Liver (tissue), 9 donors: Measurements from ENCODE around the gene APOBEC3B. TPM values are rescaled to one million over a fixed set of nuclear protein-coding genes. Genes with fewer than 3 reads are reported as not detected.

Source experiments
- DNase-seq: peaks from one replicate; pipeline ENCODE4 v3.0.0-alpha.2; 2017; ENCODE audit warnings: low spot score
- H3K27ac ChIP-seq, 2 donors: one replicate each; pipeline ENCODE4 v1.7.0; 2013; ENCODE audit warnings: inconsistent platforms in 2 of 2, low read length in 2 of 2, control low read depth in 1 of 2, low read depth in 1 of 2, mild to moderate bottlenecking in 1 of 2
- H3K27me3 ChIP-seq, 4 donors: one replicate each; pipeline versions ENCODE4 v1.6.1 to v1.7.0; 2013; ENCODE audit warnings: low read length in 3 of 4, inconsistent platforms in 1 of 4, mild to moderate bottlenecking in 1 of 4, moderate library complexity in 1 of 4; ENCODE audit not compliant: control insufficient read depth in 4 of 4, insufficient read depth in 4 of 4
- H3K36me3 ChIP-seq, 4 donors: one replicate each; pipeline versions ENCODE4 v1.6.1 to v1.7.0; 2013; ENCODE audit warnings: low read length in 3 of 4, mild to moderate bottlenecking in 3 of 4, low read depth in 1 of 4, moderate library complexity in 1 of 4; ENCODE audit not compliant: control insufficient read depth in 4 of 4, insufficient read depth in 3 of 4
- H3K4me1 ChIP-seq, 4 donors: one replicate each; pipeline versions ENCODE4 v1.6.1 to v1.7.0; 2013; ENCODE audit warnings: low read length in 3 of 4, mild to moderate bottlenecking in 3 of 4, moderate library complexity in 1 of 4; ENCODE audit not compliant: control insufficient read depth in 4 of 4, insufficient read depth in 4 of 4
- H3K4me3 ChIP-seq, 3 donors: one replicate each; pipeline versions ENCODE4 v1.6.1 to v1.7.0; 2013; ENCODE audit warnings: low read length in 3 of 3, control low read depth in 1 of 3, low read depth in 1 of 3, mild to moderate bottlenecking in 1 of 3
- H3K9ac ChIP-seq, 2 donors: one replicate each; pipeline ENCODE4 v1.7.0; 2013; ENCODE audit warnings: low read length in 2 of 2, mild to moderate bottlenecking in 2 of 2, moderate library complexity in 2 of 2, control low read depth in 1 of 2, low read depth in 1 of 2
- H3K9me3 ChIP-seq, 4 donors: one replicate each; pipeline versions ENCODE4 v1.6.1 to v1.7.0; 2013; ENCODE audit warnings: low read length in 3 of 4; ENCODE audit not compliant: control insufficient read depth in 4 of 4
- ATF3 ChIP-seq: IDR thresholded peaks from 2 replicates; pipeline ENCODE4 v1.6.1; 2016; ENCODE audit warnings: antibody characterized with exemption
- CTCF ChIP-seq: fragments of 150-350 bp; IDR thresholded peaks from 2 replicates; pipeline ENCODE4 v1.5.1; 2017; ENCODE audit warnings: improper control_type of control experiment, low read depth, low read length; ENCODE audit not compliant: missing input control
- EGR1 ChIP-seq, 2 donors: IDR thresholded peaks; 2 replicates each; pipeline ENCODE4 v1.6.1; 2016 to 2018; ENCODE audit warnings: antibody characterized with exemption in 2 of 2, low read depth in 2 of 2
- FOXA1 ChIP-seq: IDR thresholded peaks from 2 replicates; pipeline ENCODE4 v1.6.1; 2016; ENCODE audit warnings: antibody characterized with exemption
- FOXA2 ChIP-seq: IDR thresholded peaks from 2 replicates; pipeline ENCODE4 v1.6.1; 2016; ENCODE audit warnings: antibody characterized with exemption
- GABPA ChIP-seq, 2 donors: IDR thresholded peaks in 1 of 2; conservative IDR thresholded peaks in 1 of 2; 2 replicates each; pipeline ENCODE4 v1.6.1; 2016; ENCODE audit warnings: antibody characterized with exemption in 2 of 2, mild to moderate bottlenecking in 1 of 2, moderate library complexity in 1 of 2
- HNF4A ChIP-seq, 2 donors: conservative IDR thresholded peaks; 2 replicates each; pipeline ENCODE4 v1.6.1; 2016; ENCODE audit warnings: antibody characterized with exemption in 2 of 2, mild to moderate bottlenecking in 2 of 2
- HNF4G ChIP-seq: IDR thresholded peaks from 2 replicates; pipeline ENCODE4 v1.6.1; 2016; ENCODE audit warnings: antibody characterized with exemption
- JUND ChIP-seq, 2 donors: IDR thresholded peaks; 2 replicates each; pipeline ENCODE4 v1.6.1; 2016; ENCODE audit warnings: antibody characterized with exemption in 2 of 2
- MAX ChIP-seq: IDR thresholded peaks from 2 replicates; pipeline ENCODE4 v1.6.1; 2016; ENCODE audit warnings: antibody characterized with exemption
- NR2F2 ChIP-seq: IDR thresholded peaks from 2 replicates; pipeline ENCODE4 v1.6.1; 2016; ENCODE audit warnings: antibody characterized with exemption
- RAD21 ChIP-seq, 2 donors: IDR thresholded peaks; 2 replicates each; pipeline ENCODE4 v1.6.1; 2016; ENCODE audit warnings: antibody characterized with exemption in 2 of 2, mild to moderate bottlenecking in 2 of 2
- REST ChIP-seq: IDR thresholded peaks from 2 replicates; pipeline ENCODE4 v1.6.1; 2016; ENCODE audit warnings: antibody characterized with exemption, mild to moderate bottlenecking
- RXRA ChIP-seq, 2 donors: IDR thresholded peaks; 2 replicates each; pipeline ENCODE4 v1.6.1; 2017 to 2018; ENCODE audit warnings: antibody characterized with exemption in 2 of 2, mild to moderate bottlenecking in 1 of 2
- TAF1 ChIP-seq: conservative IDR thresholded peaks from 2 replicates; pipeline ENCODE4 v1.6.1; 2016; ENCODE audit warnings: antibody characterized with exemption, mild to moderate bottlenecking
- YY1 ChIP-seq: IDR thresholded peaks from 2 replicates; pipeline ENCODE4 v1.6.1; 2016; ENCODE audit warnings: antibody characterized with exemption, mild to moderate bottlenecking
- ZBTB33 ChIP-seq: IDR thresholded peaks from 2 replicates; pipeline ENCODE4 v1.6.1; 2016; ENCODE audit warnings: antibody characterized with exemption
- WGBS: extraction: QIAGEN DNeasy Blood & Tissue Kit; methylation state at CpG from one replicate; pipeline ENCODE4 v1.1.7; 2013; 5-methylcytosine and 5-hydroxymethylcytosine counted together
- polyA plus RNA-seq, 2 donors: library from polyadenylated mRNA; stranded (reverse) in 1 of 2; unstranded in 1 of 2; fragments of 200-250 nt in 1 of 2; fragments of >200 nt in 1 of 2; fragmentation: Nextera tagmentation in 1 of 2; extraction: Ambion mirVana in 1 of 2; gene quantifications; one replicate each; pipeline versions ENCODE4 v1.2.1 to v1.2.3, GENCODE V29; 2013 to 2015
- total RNA-seq, 2 donors: library from RNA; depleted of rRNA; stranded (reverse); fragments of >200 nt; gene quantifications; one replicate each; pipeline ENCODE4 v1.2.3, GENCODE V29; 2014
- donor health status: healthy.
- donor health status: healthy.
- donor health status: healthy.
- donor health status: healthy.
- donor health status: healthy.

The APOBEC3B gene
- total and polyA plus RNA-seq, 4 donors: 0.08 to 6.0 (median 0.88) TPM

GRCh38 chr22:38946771-38947170 is 35.4 kb upstream of the APOBEC3B start (continued):
- TF ChIP-seq MAX (no peak), RXRA (IDR thresholded peaks at IDR 0.05) (no peak), HNF4A (conservative IDR thresholded peaks at IDR 0.05) (no peak), FOXA1 (no peak), GABPA (IDR thresholded peaks at IDR 0.05 in 1 of 2, conservative IDR thresholded peaks at IDR 0.05 in 1 of 2) (no peak)

GRCh38 chr22:38947321-38948140 is 34.6 kb upstream of the APOBEC3B start:
- 73% methylated on average over 14 of the region's 14 CpGs for whole genome bisulfite sequencing
- H3K27me3 ChIP-seq: no peaks in the 10 kb centered on the region
- no peaks in the 10 kb centered on the region for H3K4me1 ChIP-seq
- no peak overlapping the region for H3K9ac ChIP-seq
- DNase-seq: no peak
- no peak for TF ChIP-seq HNF4A (conservative IDR thresholded peaks at IDR 0.05)
- no peaks in the 10 kb centered on the region for H3K36me3 ChIP-seq
- H3K27ac ChIP-seq: no peak overlapping the region
- no peaks in the 10 kb centered on the region for H3K9me3 ChIP-seq
- H3K4me3 ChIP-seq: no peak overlapping the region

GRCh38 chr22:38948181-38948940 is 33.8 kb upstream of the APOBEC3B start:
- WGBS: 93% methylated on average over 7 of the region's 7 CpGs
- H3K4me1 ChIP-seq: no peaks in the 10 kb centered on the region
- no peak for TF ChIP-seq YY1
- TF ChIP-seq RAD21 (IDR thresholded peaks at IDR 0.05): no peak
- TF ChIP-seq MAX: no peak
- TF ChIP-seq CTCF: no peak
- TF ChIP-seq HNF4A (conservative IDR thresholded peaks at IDR 0.05): no peak
- TF ChIP-seq TAF1: no peak
- no peak for TF ChIP-seq HNF4G
- no peak for TF ChIP-seq RXRA (IDR thresholded peaks at IDR 0.05)
- TF ChIP-seq FOXA1: no peak
- no peak for TF ChIP-seq NR2F2
- no peak for TF ChIP-seq ATF3
- no peak for TF ChIP-seq JUND (IDR thresholded peaks at IDR 0.05)
- no peak for TF ChIP-seq REST
- no peak for TF ChIP-seq FOXA2
- no peak for TF ChIP-seq EGR1 (IDR thresholded peaks at IDR 0.05; ENCODE audit: low read depth in 2 of 2)
- no peak for TF ChIP-seq GABPA (IDR thresholded peaks at IDR 0.05 in 1 of 2, conservative IDR thresholded peaks at IDR 0.05 in 1 of 2)
- TF ChIP-seq ZBTB33: no peak
- no peaks in the 10 kb centered on the region for H3K27me3 ChIP-seq
- no peak overlapping the region for H3K4me3 ChIP-seq
- H3K9ac ChIP-seq: no peak overlapping the region
- no peak overlapping the region for H3K27ac ChIP-seq
- no peaks in the 10 kb centered on the region for H3K9me3 ChIP-seq
- no peak for DNase-seq
- H3K36me3 ChIP-seq: no peaks in the 10 kb centered on the region
